Measurements from ENCODE around the gene ADAMTS5. TPM values are rescaled to one million over a fixed set of nuclear protein-coding genes. Genes with fewer than 3 reads are reported as not detected.

ADAMTS5 gene
- total and polyA plus RNA-seq, 2 donors (not counting 3 experiments of a cell fraction or from before 2014, with no cell fraction given) = not detected

DNA sequence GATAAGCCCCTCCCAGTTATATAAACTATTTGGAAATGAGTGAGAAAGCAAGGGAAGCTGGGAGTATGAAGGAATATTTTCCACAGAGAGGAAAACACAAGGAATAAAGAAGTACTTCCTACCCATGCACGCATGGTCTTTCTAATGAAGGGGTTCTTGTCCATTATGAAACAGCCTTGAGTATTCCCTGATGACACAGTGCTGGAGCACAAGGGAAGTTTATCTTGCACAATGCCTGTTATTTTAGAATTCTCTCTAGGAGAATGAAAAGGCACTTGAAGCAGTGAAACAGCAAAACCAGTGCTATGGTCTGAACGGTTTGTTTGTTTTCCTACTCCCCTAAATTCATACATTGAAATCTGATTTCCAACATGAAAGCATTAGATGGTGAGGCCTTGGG, 83.1 kb downstream of the ADAMTS5 start:
- BruUV-seq (replicated peaks) = no TSS peak
- POLR2A ChIA-PET = no interaction called here
- no peaks in the 10 kb centered on the region for H3K36me3 ChIP-seq (ENCODE audit: control insufficient read depth in 2 of 2, extremely low read depth in 1 of 2, insufficient read depth in 2 of 2, low read length in 2 of 2)
- H3K27me3 ChIP-seq (ENCODE audit: control insufficient read depth in 2 of 2, insufficient read depth in 2 of 2, low read length in 2 of 2) = no peaks in the 10 kb centered on the region
- TF ChIP-seq GATA2 (IDR thresholded peaks at IDR 0.05; ENCODE audit: insufficient read depth, insufficient read length, low read depth, low read length) (no peak), POLR2A (IDR thresholded peaks at IDR 0.05; ENCODE audit: low read depth, low read length) (no peak), FOS (IDR thresholded peaks at IDR 0.05; ENCODE audit: borderline replicate concordance, insufficient read depth, low read length) (no peak), POLR2AphosphoS5 (IDR thresholded peaks at IDR 0.05; ENCODE audit: insufficient read depth, low read depth, low read length) (no peak), JUN (IDR thresholded peaks at IDR 0.05; ENCODE audit: borderline replicate concordance, insufficient read depth, insufficient read length, low read depth) (no peak), MYC (IDR thresholded peaks at IDR 0.05; ENCODE audit: low read depth, low read length) (no peak), EZH2 (IDR thresholded peaks at IDR 0.05; ENCODE audit: borderline replicate concordance, low read depth, low read length, severe bottlenecking) (no peak)
- TF ChIP-seq, protein P1, sequence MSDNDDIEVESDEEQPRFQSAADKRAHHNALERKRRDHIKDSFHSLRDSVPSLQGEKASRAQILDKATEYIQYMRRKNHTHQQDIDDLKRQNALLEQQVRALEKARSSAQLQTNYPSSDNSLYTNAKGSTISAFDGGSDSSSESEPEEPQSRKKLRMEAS (IDR thresholded peaks at IDR 0.05; ENCODE audit: insufficient read depth, insufficient read length) = no peak
- TF ChIP-seq, protein P2, sequence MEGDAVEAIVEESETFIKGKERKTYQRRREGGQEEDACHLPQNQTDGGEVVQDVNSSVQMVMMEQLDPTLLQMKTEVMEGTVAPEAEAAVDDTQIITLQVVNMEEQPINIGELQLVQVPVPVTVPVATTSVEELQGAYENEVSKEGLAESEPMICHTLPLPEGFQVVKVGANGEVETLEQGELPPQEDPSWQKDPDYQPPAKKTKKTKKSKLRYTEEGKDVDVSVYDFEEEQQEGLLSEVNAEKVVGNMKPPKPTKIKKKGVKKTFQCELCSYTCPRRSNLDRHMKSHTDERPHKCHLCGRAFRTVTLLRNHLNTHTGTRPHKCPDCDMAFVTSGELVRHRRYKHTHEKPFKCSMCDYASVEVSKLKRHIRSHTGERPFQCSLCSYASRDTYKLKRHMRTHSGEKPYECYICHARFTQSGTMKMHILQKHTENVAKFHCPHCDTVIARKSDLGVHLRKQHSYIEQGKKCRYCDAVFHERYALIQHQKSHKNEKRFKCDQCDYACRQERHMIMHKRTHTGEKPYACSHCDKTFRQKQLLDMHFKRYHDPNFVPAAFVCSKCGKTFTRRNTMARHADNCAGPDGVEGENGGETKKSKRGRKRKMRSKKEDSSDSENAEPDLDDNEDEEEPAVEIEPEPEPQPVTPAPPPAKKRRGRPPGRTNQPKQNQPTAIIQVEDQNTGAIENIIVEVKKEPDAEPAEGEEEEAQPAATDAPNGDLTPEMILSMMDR (IDR thresholded peaks at IDR 0.05; ENCODE audit: extremely low read depth in 1 of 2, insufficient read depth in 1 of 2, low read depth in 1 of 2, low read length in 2 of 2) = no peak
- dilution Hi-C loops (cut with MboI; ENCODE audit: extremely low pct_ligation_motif_present, low sequenced_read_pairs) = no loop called here
- no peaks in the 10 kb centered on the region for H3K4me1 ChIP-seq (ENCODE audit: control insufficient read depth, extremely low read depth, insufficient read depth, low read length)
- no peaks in the 10 kb centered on the region for H4K20me1 ChIP-seq (replicated peaks; ENCODE audit: control insufficient read depth, extremely low read depth, insufficient read depth, low read length)
- intact Hi-C loops (cut with micrococcal nuclease) = no loop called here
- no peaks in the 10 kb centered on the region for H3K9me3 ChIP-seq (replicated peaks; ENCODE audit: control insufficient read depth, insufficient read depth, low read length)
- H3K4me3 ChIP-seq (replicated peaks in 1 of 3; ENCODE audit: insufficient read depth in 1 of 3, low read depth in 1 of 3, low read length in 3 of 3) = no peak overlapping the region
- no peak overlapping the region for H2AFZ ChIP-seq (ENCODE audit: low read depth, low read length)
- no peaks in the 10 kb centered on the region for H3K79me2 ChIP-seq (ENCODE audit: control insufficient read depth, insufficient read depth, low read length)
- DNase-seq (ENCODE audit: low read depth, low spot score) (no peak), FAIRE-seq (no peak)
- no peak overlapping the region for H3K27ac ChIP-seq (ENCODE audit: insufficient read depth, low read depth, low read length)
- CTCF ChIA-PET = interaction anchor here (1.4 to 8.9 kb wide), 4 partner anchors 12 to 1862 kb away, joined by 3 to 151 read pairs (median 75); no protein-coding TSS in a partner anchor
- H3K9ac ChIP-seq (replicated peaks; ENCODE audit: extremely low read depth, insufficient read depth, low read length) = no peak overlapping the region
- H3K4me2 ChIP-seq (ENCODE audit: insufficient read depth, low read length) = no peak overlapping the region
- no peaks in the 10 kb centered on the region for H3K9me1 ChIP-seq (replicated peaks; ENCODE audit: control insufficient read depth, extremely low read depth, insufficient read depth, low read length)
